A673 (cell line): ENCODE data around the gene HSDL1. TPM values are rescaled to one million over a fixed set of nuclear protein-coding genes. Genes with fewer than 3 reads are reported as not detected.

Experiments
- BruUV-seq: library from RNA; stranded (reverse); fragments of 400-500 nt; replicated peaks from 2 replicates; lab custom pipeline; 2021; lab: Mats Ljungman, UMichigan
- CTCF ChIA-PET: fragments of 300-600 bp; sonication (Branson Sonifier 250); formaldehyde crosslinking; loops from one replicate; lab custom pipeline; 2022; ENCODE audit warnings: antibody characterized with exemption; lab: Charles Lee
- POLR2A ChIA-PET: fragments of 300-600 bp; sonication (Branson Sonifier 250); formaldehyde crosslinking; loops from one replicate; lab custom pipeline; 2022; ENCODE audit warnings: antibody characterized with exemption; ENCODE audit not compliant: low non-redundant PET; lab: Charles Lee
- DNase-seq: peaks from one replicate; pipeline ENCODE4 v3.0.0-alpha.2; 2015; ENCODE audit warnings: low spot score
- H3K27ac ChIP-seq: fragments of 200-600 bp; sonication (generic); 2 replicates; pipeline ENCODE4 v1.5.1; 2016; ENCODE audit warnings: mixed run types, low read depth, mild to moderate bottlenecking, mixed read lengths, antibody characterized with exemption, low read length; ENCODE audit not compliant: poor library complexity, severe bottlenecking
- H3K27me3 ChIP-seq: fragments of 200-600 bp; sonication (generic); replicated peaks from 2 replicates; pipeline ENCODE4 v1.6.1; 2017; ENCODE audit warnings: mixed run types, low read depth, mild to moderate bottlenecking, mixed read lengths, antibody characterized with exemption, low read length; ENCODE audit not compliant: insufficient read depth, poor library complexity
- H3K36me3 ChIP-seq: fragments of 200-600 bp; sonication (generic); 2 replicates; pipeline ENCODE4 v1.6.1; 2016; ENCODE audit warnings: mixed run types, mild to moderate bottlenecking, mixed read lengths, antibody characterized with exemption, low read length; ENCODE audit not compliant: insufficient read depth, poor library complexity, severe bottlenecking
- H3K4me1 ChIP-seq: fragments of 200-600 bp; sonication (generic); 2 replicates; pipeline ENCODE4 v1.6.1; 2017; ENCODE audit warnings: mixed run types, mild to moderate bottlenecking, mixed read lengths, antibody characterized with exemption, low read length; ENCODE audit not compliant: insufficient read depth, poor library complexity, severe bottlenecking
- H3K4me3 ChIP-seq: fragments of 200-600 bp; sonication (generic); 2 replicates; pipeline ENCODE4 v1.5.1; 2016; ENCODE audit warnings: low read depth, mixed run types, mild to moderate bottlenecking, mixed read lengths, low read length; ENCODE audit not compliant: poor library complexity, severe bottlenecking
- H3K9me3 ChIP-seq: fragments of 200-600 bp; sonication (generic); 2 replicates; pipeline ENCODE4 v1.6.1; 2016; ENCODE audit warnings: mixed run types, low read depth, mild to moderate bottlenecking, mixed read lengths, antibody characterized with exemption, low read length; ENCODE audit not compliant: poor library complexity, severe bottlenecking
- CTCF ChIP-seq: fragments of 300-800, 200-600 bp; sonication (generic); conservative IDR thresholded peaks from 2 replicates; pipeline ENCODE4 v1.5.1; 2017; ENCODE audit warnings: low read depth, mild to moderate bottlenecking, antibody characterized with exemption, low read length, moderate library complexity, mixed read lengths
- EZH2 ChIP-seq: fragments of 200-600 bp; sonication (generic); IDR thresholded peaks from 2 replicates; pipeline ENCODE4 v1.6.1; 2017; ENCODE audit warnings: borderline replicate concordance, low read depth, mild to moderate bottlenecking, mixed read lengths, antibody characterized with exemption, low read length; ENCODE audit not compliant: poor library complexity, severe bottlenecking
- intact Hi-C: fragments of 100-400 bp; cut with micrococcal nuclease; formaldehyde crosslinking; loops from one replicate; pipeline ENCODE4 v1.10.0; 2022; ENCODE audit not compliant: unreplicated experiment
- total RNA-seq: library from RNA; stranded (reverse); gene quantifications from 2 replicates; pipeline ENCODE4 v1.2.3, GENCODE V29; 2021

Gene HSDL1
- total RNA-seq, 1 experiment from 2014 or later = 45.6 TPM

- no TSS peak for BruUV-seq
- CTCF ChIA-PET = no interaction called here
Observed at GRCh38 chr16:84182680-84183571, 37.9 kb upstream of the HSDL1 start.

GRCh38 chr16:84182104-84182503, 37.1 kb upstream of the HSDL1 start:
- POLR2A ChIA-PET = no interaction called here
- CTCF ChIA-PET = no interaction called here
- no peak overlapping the region for H3K27ac ChIP-seq
- no peak overlapping the region for H3K4me3 ChIP-seq
- TF ChIP-seq EZH2 (no peak), CTCF (no peak)
- peaks cover 14% of the 10 kb centered on the region for H3K36me3 ChIP-seq
- DNase-seq = no peak
- H3K27me3 ChIP-seq = no peaks in the 10 kb centered on the region
- intact Hi-C loops = no loop called here
- H3K9me3 ChIP-seq = no peaks in the 10 kb centered on the region
- H3K4me1 ChIP-seq = peaks cover 4% of the 10 kb centered on the region
- no TSS peak for BruUV-seq

More at GRCh38 chr16:84182680-84183571, 37.9 kb upstream of the HSDL1 start:
- Histone ChIP-seq H3K27ac (no peak overlapping the region), H3K9me3 (no peaks in the 10 kb centered on the region), H3K27me3 (no peaks in the 10 kb centered on the region), H3K4me1 (peaks cover 4% of the 10 kb centered on the region), H3K4me3 (no peak overlapping the region), H3K36me3 (peaks cover 14% of the 10 kb centered on the region)
- intact Hi-C loops = no loop called here
- TF ChIP-seq CTCF = no peak
- TF ChIP-seq EZH2 = no peak
- DNase-seq = no peak
- POLR2A ChIA-PET = no interaction called here

- POLR2A ChIA-PET = no interaction called here
- TF ChIP-seq EZH2 (no peak), CTCF (no peak)
- CTCF ChIA-PET = no interaction called here
- Histone ChIP-seq H3K9me3 (no peaks in the 10 kb centered on the region), H3K36me3 (peaks cover 14% of the 10 kb centered on the region), H3K27ac (no peak overlapping the region), H3K4me1 (peaks cover 4% of the 10 kb centered on the region), H3K27me3 (no peaks in the 10 kb centered on the region), H3K4me3 (no peak overlapping the region)
- DNase-seq = no peak
- intact Hi-C loops = no loop called here
- BruUV-seq = no TSS peak
Observed at GRCh38 chr16:84181144-84181915, 36.4 kb upstream of the HSDL1 start.
